HPDE6-E6E7 (cell line): ENCODE measurements around the gene CHST8.
"Not testable (repeated sequence)": the region's sequence is repeated elsewhere in the genome, so short reads cannot be mapped to it uniquely, and the experiment has no call there.

Experiments
- DNase-seq: peaks from one replicate; pipeline ENCODE4 v3.0.0; 2011; ENCODE audit warnings: missing footprints; ENCODE audit errors: extremely low spot score

Gene CHST8

GRCh38 chr19:33618363-33618762 is 3.4 kb upstream of the CHST8 start:
- not testable (repeated sequence) for DNase-seq

- DNase-seq = no peak
Observed at GRCh38 chr19:33618884-33619283, 2.9 kb upstream of the CHST8 start.

- no peak for DNase-seq
Observed at GRCh38 chr19:33620611-33621010, 1.1 kb upstream of the CHST8 start.

GRCh38 chr19:33621065-33621785 is 528 bp upstream of the CHST8 start:
- no peak for DNase-seq

GRCh38 chr19:33622505-33622808 is 704 bp downstream of the CHST8 start:
- DNase-seq = no peak

- DNase-seq = no peak
Observed at GRCh38 chr19:33622809-33623511, 1.2 kb downstream of the CHST8 start.

- DNase-seq = no peak
Observed at GRCh38 chr19:33624586-33624985, 2.8 kb downstream of the CHST8 start.

GRCh38 chr19:33627526-33627925 is 5.8 kb downstream of the CHST8 start:
- DNase-seq = no peak

DNA sequence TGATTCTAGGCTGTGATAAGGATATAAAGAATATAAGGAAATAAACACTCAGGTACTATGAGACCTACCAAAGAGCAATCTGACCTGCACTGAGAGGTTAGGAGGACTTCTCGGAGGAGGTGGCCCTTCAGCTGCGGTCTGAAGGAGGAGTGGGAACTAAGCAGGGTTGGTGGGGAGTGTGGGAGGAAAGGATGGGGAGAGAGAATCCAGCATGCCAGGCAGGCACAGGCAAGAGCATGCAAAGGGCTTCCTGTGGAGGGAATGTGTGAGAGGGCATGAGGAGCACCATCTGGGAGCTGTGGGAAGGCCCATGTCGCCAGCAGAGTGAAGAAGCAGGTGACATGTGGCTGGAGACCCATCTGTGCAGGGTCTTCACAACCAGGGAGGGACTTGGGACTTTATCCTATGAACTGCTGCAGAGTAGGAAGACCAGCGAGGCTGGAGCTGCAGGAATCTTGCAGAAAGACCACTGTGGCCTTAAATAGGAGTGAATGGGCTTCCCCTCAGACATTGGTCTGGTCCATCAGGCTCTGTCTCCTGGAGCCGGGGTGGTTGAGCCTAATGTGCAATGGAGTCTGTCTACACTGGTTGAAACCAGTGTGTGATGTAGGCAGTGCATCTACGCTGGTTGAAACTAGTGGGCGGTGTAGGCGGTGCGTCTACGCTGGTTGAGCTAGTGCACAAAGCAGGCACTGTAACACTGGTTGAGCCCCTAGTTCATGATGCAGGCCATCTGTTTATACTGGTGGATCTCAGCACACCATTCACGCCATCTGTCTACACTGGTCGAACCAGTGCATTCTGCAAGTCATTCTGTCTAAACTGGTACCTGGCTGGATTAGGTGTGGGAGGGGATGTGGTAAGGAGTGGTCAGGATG is 6.4 kb downstream of the CHST8 start:
- no peak for DNase-seq

DNA sequence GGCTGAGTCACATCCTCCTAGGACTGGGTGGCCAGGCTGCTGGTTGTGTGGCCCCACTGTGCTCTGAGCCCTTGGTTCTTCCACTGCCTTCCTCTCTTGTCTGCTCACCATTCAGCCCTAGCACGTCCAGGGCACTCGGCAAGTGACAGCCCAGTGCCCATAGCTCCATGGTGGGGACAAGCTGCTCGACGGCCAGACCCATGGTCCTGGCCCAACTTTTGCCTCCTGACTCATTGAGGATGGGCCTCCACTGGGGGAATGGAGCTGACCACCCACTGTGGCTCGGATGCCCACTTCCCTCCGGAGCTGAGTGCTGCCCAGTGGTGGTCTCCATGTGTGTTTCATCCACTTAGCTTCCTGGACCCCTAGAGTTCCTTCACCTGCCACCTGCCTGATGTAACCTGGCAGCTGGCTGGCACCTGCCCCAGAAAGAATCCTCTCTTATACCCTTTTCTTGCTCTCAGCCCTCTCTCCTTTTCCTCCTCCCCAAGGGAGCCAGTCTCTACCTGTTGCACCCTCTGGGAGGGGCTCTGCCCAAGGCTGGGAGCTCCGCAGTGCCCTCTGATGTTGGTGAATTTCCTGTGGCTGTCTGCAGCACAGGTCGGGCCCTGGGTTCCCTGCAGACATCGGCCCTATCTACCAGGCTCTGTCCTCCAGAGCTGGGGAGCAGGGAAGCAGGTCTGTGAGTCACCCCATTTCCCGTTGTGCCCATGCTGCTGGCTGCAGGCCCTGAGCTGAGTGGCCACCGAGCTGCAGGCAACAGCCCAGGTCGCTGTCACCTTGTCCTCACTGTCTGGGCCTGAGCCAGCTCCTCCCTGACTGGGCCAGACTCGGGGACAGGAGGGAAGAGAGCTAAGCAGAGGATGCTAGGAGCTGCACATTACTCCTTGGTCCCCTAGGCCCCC is 7.4 kb downstream of the CHST8 start:
- no peak for DNase-seq

GRCh38 chr19:33629826-33630375 is 8.1 kb downstream of the CHST8 start:
- DNase-seq = no peak

- no peak for DNase-seq
Observed at GRCh38 chr19:33630880-33631608, 9.3 kb downstream of the CHST8 start.

DNA sequence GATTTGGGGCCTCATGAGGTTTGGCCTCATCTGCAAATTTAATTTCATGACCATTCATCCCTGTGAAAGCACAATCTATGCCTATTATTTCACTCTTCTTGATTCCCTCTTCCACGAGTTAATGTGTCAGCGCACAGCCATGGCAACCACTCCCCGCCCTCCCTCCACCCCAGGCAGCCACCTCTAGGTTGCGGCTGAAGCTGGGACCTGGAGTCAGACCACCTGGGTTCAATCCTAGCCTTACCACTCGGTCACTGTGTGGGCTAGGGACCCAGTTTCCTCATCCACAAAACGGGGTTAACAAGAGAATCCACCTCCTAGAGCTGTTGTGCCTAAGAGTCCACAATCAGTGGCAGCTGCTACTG is 9.8 kb downstream of the CHST8 start:
- no peak for DNase-seq

DNA sequence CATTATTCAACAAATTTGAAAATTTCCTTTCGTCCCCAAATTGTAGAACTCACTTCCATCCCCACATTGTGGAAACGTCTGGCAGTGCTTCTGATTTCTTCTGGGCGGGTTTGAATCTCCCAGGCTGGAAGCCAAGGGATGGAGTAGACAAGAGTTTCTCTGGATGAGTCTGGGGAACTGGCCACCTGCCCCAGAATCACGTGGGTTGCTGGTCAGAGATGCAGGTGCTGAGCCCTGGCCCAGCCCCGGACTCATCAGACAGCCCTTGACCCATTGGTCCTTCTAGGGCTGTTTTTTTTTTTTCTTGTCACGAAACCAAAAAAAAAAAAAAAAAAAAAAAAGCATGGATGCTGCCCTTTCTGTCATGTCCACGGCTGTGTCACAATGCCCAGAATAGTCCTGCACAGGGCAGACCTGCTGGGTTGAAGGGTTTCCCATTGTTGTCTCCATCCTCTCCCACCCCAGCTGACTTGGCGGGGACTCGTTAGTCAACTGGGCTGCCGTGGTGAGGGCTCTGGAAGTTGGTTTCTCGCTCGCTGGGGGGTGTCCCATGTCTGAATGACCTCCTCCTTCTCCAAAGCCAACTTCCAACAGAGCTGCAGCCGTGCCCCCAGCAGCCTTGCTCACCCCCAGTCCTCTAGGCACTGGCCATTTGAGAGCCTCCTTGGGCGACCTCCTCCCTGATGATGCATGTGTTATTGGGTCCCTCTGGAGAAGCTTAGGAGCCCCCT is 12.8 kb downstream of the CHST8 start:
- no peak for DNase-seq

DNA sequence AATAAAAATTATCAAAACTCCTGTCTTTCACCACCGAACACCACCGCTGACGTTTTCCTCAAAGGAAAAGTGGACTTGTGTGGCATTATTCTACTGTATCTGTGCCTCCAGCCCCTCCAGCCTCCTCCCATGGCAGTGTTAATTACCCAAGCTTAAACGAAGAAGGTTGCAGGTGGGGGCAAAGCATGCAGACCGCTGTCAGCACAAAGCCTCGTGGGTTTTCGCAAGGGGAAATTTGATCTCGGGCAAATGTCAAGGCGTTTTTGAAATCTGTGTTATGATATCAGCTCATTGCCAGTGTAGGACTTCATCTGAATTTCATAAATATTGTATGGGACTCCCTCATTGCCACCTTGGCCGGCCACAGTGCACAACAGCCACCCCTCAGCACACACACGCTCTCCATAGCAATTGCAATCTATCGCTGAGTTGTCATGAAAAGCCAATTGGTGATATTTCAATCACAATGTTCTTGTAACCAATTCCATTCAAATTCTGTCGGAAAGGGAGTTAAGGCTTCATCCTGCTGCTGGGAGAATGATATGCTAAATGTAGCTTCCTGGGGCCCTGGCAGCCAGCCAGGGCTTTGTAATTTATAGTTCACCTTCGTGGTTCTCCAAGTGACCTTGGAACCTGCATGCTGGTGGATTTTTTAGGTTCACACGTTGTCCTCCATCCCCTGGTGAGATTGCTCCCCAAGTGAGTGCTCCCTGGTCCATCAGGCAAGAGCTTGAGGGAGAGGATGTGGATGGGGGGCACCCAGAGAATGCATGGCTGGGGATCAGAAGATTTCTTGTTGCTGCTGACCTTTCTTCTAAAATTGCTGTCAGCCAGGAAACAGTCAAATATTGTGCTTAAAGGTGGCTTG is 16.6 kb downstream of the CHST8 start:
- DNase-seq = no peak

GRCh38 chr19:33639035-33639681 is 17.4 kb downstream of the CHST8 start:
- DNase-seq = no peak

DNA sequence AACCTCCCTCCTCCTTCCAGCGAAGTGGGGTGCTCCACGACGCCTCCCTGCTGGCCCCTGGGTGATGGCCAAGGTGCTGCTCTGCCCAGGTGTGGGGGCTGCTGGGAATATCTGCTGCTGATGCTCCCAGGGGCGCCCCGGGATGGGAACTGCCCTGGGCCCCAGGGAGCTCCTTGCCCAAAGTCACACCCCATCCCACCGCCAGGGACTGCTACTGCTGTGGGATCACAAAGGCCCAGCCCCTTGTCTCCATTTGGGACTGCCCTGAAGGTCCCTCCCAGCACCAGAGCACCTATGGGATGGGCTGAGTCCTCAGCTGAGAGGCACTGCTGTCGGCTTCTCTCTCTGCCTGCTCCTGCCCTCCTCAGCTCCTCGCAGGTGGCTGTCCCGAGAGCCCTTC is 19.0 kb downstream of the CHST8 start:
- no peak for DNase-seq

GRCh38 chr19:33641261-33641660 is 19.5 kb downstream of the CHST8 start:
- DNase-seq = no peak
